ENCODE measurements around the gene SMAGP.

SMAGP gene

DNA sequence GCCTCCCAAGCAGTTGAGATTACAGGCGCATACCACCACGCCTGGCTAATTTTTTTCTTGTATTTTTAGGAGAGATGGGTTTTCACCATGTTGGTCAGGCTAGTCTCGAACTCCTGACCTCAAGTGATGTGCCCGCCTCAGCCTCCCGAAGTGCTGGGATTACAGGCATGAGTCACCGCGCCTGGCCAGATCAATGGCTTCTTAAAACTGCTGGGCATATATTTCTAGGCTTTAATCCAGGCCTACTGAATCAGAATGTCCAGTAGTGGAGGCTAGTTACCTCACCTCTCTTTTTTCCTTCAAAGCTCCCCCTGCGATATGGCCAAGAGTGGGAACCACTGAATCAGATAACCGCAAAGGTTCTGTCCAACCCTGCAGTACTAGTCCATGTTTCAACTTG lies 69.4 kb downstream of the SMAGP start:
- no peak for TF ChIP-seq ZBTB7A (IDR thresholded peaks at IDR 0.05; ENCODE audit: low read depth)
- TF ChIP-seq TCF12 (IDR thresholded peaks at IDR 0.05; ENCODE audit: low read depth): no peak
- TF ChIP-seq FOXM1 (IDR thresholded peaks at IDR 0.05; ENCODE audit: borderline replicate concordance, low read depth): no peak
- TF ChIP-seq TAF1 (IDR thresholded peaks at IDR 0.05; ENCODE audit: low read depth): no peak
- TF ChIP-seq CREB1 (IDR thresholded peaks at IDR 0.05; ENCODE audit: low read depth): no peak
- TF ChIP-seq TEAD4 (IDR thresholded peaks at IDR 0.05): no peak
- TF ChIP-seq, protein P1, sequence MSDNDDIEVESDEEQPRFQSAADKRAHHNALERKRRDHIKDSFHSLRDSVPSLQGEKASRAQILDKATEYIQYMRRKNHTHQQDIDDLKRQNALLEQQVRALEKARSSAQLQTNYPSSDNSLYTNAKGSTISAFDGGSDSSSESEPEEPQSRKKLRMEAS (IDR thresholded peaks at IDR 0.05): no peak
- no peak for TF ChIP-seq EP300 (IDR thresholded peaks at IDR 0.05; ENCODE audit: borderline replicate concordance)
- no peak for TF ChIP-seq EGR1 (IDR thresholded peaks at IDR 0.05)
- no peak for TF ChIP-seq RAD21 (IDR thresholded peaks at IDR 0.05; ENCODE audit: low read depth)
- TF ChIP-seq, protein P2, sequence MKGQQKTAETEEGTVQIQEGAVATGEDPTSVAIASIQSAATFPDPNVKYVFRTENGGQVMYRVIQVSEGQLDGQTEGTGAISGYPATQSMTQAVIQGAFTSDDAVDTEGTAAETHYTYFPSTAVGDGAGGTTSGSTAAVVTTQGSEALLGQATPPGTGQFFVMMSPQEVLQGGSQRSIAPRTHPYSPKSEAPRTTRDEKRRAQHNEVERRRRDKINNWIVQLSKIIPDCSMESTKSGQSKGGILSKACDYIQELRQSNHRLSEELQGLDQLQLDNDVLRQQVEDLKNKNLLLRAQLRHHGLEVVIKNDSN (IDR thresholded peaks at IDR 0.05): no peak
- TF ChIP-seq YY1 (IDR thresholded peaks at IDR 0.05; ENCODE audit: low read depth): no peak
- TF ChIP-seq, protein P3, sequence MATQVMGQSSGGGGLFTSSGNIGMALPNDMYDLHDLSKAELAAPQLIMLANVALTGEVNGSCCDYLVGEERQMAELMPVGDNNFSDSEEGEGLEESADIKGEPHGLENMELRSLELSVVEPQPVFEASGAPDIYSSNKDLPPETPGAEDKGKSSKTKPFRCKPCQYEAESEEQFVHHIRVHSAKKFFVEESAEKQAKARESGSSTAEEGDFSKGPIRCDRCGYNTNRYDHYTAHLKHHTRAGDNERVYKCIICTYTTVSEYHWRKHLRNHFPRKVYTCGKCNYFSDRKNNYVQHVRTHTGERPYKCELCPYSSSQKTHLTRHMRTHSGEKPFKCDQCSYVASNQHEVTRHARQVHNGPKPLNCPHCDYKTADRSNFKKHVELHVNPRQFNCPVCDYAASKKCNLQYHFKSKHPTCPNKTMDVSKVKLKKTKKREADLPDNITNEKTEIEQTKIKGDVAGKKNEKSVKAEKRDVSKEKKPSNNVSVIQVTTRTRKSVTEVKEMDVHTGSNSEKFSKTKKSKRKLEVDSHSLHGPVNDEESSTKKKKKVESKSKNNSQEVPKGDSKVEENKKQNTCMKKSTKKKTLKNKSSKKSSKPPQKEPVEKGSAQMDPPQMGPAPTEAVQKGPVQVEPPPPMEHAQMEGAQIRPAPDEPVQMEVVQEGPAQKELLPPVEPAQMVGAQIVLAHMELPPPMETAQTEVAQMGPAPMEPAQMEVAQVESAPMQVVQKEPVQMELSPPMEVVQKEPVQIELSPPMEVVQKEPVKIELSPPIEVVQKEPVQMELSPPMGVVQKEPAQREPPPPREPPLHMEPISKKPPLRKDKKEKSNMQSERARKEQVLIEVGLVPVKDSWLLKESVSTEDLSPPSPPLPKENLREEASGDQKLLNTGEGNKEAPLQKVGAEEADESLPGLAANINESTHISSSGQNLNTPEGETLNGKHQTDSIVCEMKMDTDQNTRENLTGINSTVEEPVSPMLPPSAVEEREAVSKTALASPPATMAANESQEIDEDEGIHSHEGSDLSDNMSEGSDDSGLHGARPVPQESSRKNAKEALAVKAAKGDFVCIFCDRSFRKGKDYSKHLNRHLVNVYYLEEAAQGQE (IDR thresholded peaks at IDR 0.05; ENCODE audit: low read depth): no peak
- TF ChIP-seq NFIC (IDR thresholded peaks at IDR 0.05): no peak

DNA sequence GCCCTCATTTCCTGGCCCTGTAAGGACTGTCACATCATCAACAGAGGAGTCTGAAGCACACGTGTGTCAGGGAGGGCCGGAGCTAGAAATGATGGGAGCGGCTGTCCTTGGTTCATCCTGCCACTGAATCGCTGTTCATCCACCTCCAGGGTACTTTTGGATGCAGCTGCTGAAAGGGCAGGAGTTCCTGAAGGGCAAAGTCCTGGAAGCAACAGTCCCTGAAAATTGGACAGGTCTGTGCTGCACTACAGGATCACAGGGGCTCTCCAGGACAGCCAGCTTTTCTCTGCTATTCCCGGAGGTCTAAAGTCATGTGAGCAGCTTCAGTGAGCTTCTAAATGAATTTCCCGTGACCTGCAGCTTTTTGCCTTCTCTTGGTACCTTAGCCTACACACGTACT lies 70.1 kb downstream of the SMAGP start:
- TF ChIP-seq CEBPB (IDR thresholded peaks at IDR 0.05) (no peak), EP300 (IDR thresholded peaks at IDR 0.05; ENCODE audit: borderline replicate concordance) (no peak), TCF12 (IDR thresholded peaks at IDR 0.05; ENCODE audit: low read depth) (no peak), YY1 (IDR thresholded peaks at IDR 0.05; ENCODE audit: low read depth) (no peak), NFIC (IDR thresholded peaks at IDR 0.05) (no peak), TAF1 (IDR thresholded peaks at IDR 0.05; ENCODE audit: low read depth) (no peak), FOXM1 (IDR thresholded peaks at IDR 0.05; ENCODE audit: borderline replicate concordance, low read depth) (no peak)
- TF ChIP-seq, protein P1 (IDR thresholded peaks at IDR 0.05): no peak
- TF ChIP-seq, protein P3 (IDR thresholded peaks at IDR 0.05; ENCODE audit: low read depth): no peak

DNA sequence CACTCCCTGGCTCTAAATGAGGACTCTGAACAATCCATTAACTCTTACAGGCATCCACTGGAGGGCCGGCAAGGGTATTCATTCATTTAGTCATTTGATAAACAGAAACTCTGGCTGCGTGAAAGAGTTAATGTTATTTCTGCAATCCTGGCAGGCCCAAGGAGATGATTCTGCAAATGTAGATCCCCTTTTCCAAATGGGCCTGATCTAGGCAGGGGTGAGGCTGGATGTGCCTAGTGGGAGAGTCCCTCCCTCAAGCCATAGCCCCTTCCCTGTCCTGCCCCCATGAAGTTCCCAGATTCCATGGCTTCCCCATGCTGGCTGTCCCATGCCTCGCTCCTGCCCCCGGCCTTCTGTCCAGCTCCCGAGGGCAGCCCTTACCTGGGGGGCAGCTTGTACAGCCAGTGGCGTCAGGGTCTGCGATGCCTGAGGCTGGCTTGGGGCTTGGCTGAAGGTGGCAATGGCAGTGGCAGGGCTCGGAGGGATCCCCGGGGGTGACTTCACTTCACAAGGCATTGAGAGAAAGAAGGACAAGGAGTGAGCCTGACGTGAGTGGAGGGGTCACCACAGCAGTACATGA lies 70.8 kb downstream of the SMAGP start:
- TF ChIP-seq CREB1 (IDR thresholded peaks at IDR 0.05; ENCODE audit: low read depth): no peak
- no peak for TF ChIP-seq TEAD4 (IDR thresholded peaks at IDR 0.05)

DNA sequence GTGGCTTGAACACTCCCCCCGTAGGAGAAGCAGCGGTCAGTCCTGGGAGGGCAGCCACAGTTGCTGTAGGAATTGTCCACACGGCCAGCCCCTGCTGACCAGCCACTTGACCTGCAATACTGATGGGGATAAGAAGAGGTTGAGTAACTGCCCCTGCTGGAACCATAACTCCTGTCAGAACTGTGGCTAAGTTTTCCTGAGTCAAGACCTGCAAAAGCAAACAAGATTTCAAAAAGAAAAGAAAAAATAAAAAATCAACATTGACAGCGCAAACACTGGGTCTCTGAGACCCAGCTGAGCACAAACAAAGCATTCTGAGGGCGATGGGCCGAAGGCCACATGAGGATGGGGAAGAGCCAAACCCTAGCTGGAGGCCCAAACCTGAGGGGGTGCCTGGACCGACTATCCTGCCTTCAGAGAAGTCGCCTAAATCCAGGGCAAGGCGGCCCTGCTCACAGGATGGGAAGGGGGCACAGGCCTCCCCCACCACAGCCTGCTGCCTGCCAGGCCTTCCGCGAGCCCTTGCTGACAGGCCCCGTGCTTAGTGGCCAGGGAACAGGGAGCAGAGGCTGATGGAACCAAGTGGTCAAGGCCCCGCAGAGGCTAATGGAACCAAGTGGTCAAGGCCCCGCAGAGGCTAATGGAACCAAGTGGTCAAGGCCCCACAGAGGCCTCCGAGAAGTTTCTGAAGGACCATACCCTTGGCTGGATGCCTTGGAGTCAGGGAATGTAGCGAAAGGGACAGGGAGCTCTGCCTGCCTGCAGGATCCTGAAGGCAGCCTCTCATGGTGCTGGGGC lies 71.4 kb downstream of the SMAGP start:
- TF ChIP-seq TEAD4 (IDR thresholded peaks at IDR 0.05) (no peak), NFIC (IDR thresholded peaks at IDR 0.05) (no peak), FOXM1 (IDR thresholded peaks at IDR 0.05; ENCODE audit: borderline replicate concordance, low read depth) (no peak), EP300 (IDR thresholded peaks at IDR 0.05; ENCODE audit: borderline replicate concordance) (no peak), RAD21 (IDR thresholded peaks at IDR 0.05; ENCODE audit: low read depth) (no peak), YY1 (IDR thresholded peaks at IDR 0.05; ENCODE audit: low read depth) (no peak), TAF1 (IDR thresholded peaks at IDR 0.05; ENCODE audit: low read depth) (no peak)
- TF ChIP-seq, protein P3 (IDR thresholded peaks at IDR 0.05; ENCODE audit: low read depth): no peak
